SK-N-SH treated with all-trans-retinoic acid at 6 μM for 48 hours (cell line): ENCODE measurements around the gene DPYD.

Experiments
- ATAC-seq: fragments of 200-7000 bp; cut with Tn5 transposase; 3 replicates; pipeline ENCODE4 v1.9.1; 2020; ENCODE audit warnings: mild to moderate bottlenecking, moderate library complexity
- ARNTL ChIP-seq: fragments of 450-650 bp; formaldehyde crosslinking; IDR thresholded peaks from 2 replicates; pipeline ENCODE4 v1.5.0; 2020; ENCODE audit warnings: low read depth, mild to moderate bottlenecking, moderate library complexity, borderline replicate concordance
- BACH2 ChIP-seq: fragments of 250-450 bp; sonication (Bioruptor Pico); IDR thresholded peaks from 2 replicates; pipeline ENCODE4 v1.9.0; 2021; ENCODE audit warnings: mild to moderate bottlenecking, borderline replicate concordance
- CSDC2 ChIP-seq: fragments of 250-450 bp; sonication (Bioruptor Pico); IDR thresholded peaks from 2 replicates; pipeline ENCODE4 v1.5.0; 2020; ENCODE audit warnings: mild to moderate bottlenecking, moderate library complexity
- GLIS3 ChIP-seq: fragments of 250-450 bp; sonication (Bioruptor Pico); IDR thresholded peaks from 2 replicates; pipeline ENCODE4 v1.5.0; 2020; ENCODE audit warnings: mild to moderate bottlenecking, moderate library complexity
- ISL1 ChIP-seq: fragments of 250-450 bp; sonication (Bioruptor Pico); IDR thresholded peaks from 2 replicates; pipeline ENCODE4 v2.1.2; 2022; ENCODE audit warnings: mild to moderate bottlenecking, moderate library complexity
- OSR1 ChIP-seq: fragments of 250-450 bp; sonication (Bioruptor Pico); IDR thresholded peaks from 2 replicates; pipeline ENCODE4 v1.8.0; 2022; ENCODE audit warnings: moderate library complexity, mild to moderate bottlenecking, inconsistent platforms
- PPARA ChIP-seq: fragments of 250-450 bp; sonication (Bioruptor Pico); IDR thresholded peaks from 2 replicates; pipeline ENCODE4 v1.5.0; 2020; ENCODE audit warnings: mild to moderate bottlenecking, borderline replicate concordance
- SNAI2 ChIP-seq: fragments of 250-450 bp; sonication (Bioruptor Pico); IDR thresholded peaks from 2 replicates; pipeline ENCODE4 v1.5.0; 2020; ENCODE audit warnings: mild to moderate bottlenecking, moderate library complexity
- TCF4 ChIP-seq: fragments of 250-450 bp; sonication (Bioruptor Pico); IDR thresholded peaks from 2 replicates; pipeline ENCODE4 v1.8.0; 2021; ENCODE audit warnings: mild to moderate bottlenecking, moderate library complexity, borderline replicate concordance
- TOX ChIP-seq: fragments of 250-450 bp; sonication (Bioruptor Pico); IDR thresholded peaks from 2 replicates; pipeline ENCODE4 v1.8.0; 2021; ENCODE audit warnings: mild to moderate bottlenecking, moderate library complexity, borderline replicate concordance
- ZNF70 ChIP-seq: fragments of 450-650 bp; formaldehyde crosslinking; IDR thresholded peaks from 2 replicates; pipeline ENCODE4 v1.5.0; 2020; ENCODE audit warnings: mild to moderate bottlenecking, moderate library complexity
- ZNF8 ChIP-seq: fragments of 450-650 bp; formaldehyde crosslinking; IDR thresholded peaks from 2 replicates; pipeline ENCODE4 v1.5.0; 2020; ENCODE audit warnings: mild to moderate bottlenecking, moderate library complexity
- TF ChIP-seq, protein P1 (sequence below): fragments of 250-450 bp; sonication (Bioruptor Pico); IDR thresholded peaks from 2 replicates; pipeline ENCODE4 v1.5.1; 2020; ENCODE audit warnings: low read depth, mild to moderate bottlenecking, moderate library complexity
- TF ChIP-seq, protein P2 (sequence below): fragments of 250-450 bp; sonication (Bioruptor Pico); IDR thresholded peaks from 2 replicates; pipeline ENCODE4 v1.8.0; 2020; ENCODE audit warnings: mild to moderate bottlenecking, moderate library complexity, borderline replicate concordance
- TF ChIP-seq, protein P3 (sequence below): fragments of 250-450 bp; sonication (Bioruptor Pico); IDR thresholded peaks from 2 replicates; pipeline ENCODE4 v1.8.0; 2021; ENCODE audit warnings: low read depth, mild to moderate bottlenecking, moderate library complexity, borderline replicate concordance

Gene DPYD

DNA sequence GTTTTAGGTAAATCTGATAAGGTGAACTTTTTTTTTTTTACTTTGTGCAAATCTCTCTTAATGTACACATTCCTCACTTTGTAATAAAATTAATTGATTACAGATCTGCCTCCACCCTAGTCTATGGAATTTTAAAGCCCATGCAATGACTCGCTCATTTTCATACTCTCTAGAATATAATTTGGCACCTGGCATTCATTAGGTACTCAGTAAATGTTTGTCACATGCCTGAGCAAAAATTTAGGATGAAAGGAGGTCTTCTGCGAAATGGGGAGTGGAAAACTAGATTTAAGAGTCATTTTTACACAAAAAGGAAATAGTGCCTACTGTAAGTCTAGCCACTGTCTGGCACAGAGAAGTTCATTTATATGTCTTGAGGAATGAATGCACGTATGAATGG is 350.1 kb downstream of the DPYD start:
- ATAC-seq, result no peak
- TF ChIP-seq, protein P1, sequence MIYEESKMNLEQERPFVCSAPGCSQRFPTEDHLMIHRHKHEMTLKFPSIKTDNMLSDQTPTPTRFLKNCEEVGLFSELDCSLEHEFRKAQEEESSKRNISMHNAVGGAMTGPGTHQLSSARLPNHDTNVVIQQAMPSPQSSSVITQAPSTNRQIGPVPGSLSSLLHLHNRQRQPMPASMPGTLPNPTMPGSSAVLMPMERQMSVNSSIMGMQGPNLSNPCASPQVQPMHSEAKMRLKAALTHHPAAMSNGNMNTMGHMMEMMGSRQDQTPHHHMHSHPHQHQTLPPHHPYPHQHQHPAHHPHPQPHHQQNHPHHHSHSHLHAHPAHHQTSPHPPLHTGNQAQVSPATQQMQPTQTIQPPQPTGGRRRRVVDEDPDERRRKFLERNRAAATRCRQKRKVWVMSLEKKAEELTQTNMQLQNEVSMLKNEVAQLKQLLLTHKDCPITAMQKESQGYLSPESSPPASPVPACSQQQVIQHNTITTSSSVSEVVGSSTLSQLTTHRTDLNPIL (CRISPR knock-in tag), result no peak
- TF ChIP-seq SNAI2 (CRISPR knock-in tag), result no peak
- TF ChIP-seq ZNF8, result no peak
- no peak for TF ChIP-seq TCF4 (CRISPR knock-in tag)
- no peak for TF ChIP-seq BACH2 (CRISPR knock-in tag)
- no peak for TF ChIP-seq TOX (CRISPR knock-in tag)
- TF ChIP-seq CSDC2 (CRISPR knock-in tag), result no peak
- TF ChIP-seq, protein P2, sequence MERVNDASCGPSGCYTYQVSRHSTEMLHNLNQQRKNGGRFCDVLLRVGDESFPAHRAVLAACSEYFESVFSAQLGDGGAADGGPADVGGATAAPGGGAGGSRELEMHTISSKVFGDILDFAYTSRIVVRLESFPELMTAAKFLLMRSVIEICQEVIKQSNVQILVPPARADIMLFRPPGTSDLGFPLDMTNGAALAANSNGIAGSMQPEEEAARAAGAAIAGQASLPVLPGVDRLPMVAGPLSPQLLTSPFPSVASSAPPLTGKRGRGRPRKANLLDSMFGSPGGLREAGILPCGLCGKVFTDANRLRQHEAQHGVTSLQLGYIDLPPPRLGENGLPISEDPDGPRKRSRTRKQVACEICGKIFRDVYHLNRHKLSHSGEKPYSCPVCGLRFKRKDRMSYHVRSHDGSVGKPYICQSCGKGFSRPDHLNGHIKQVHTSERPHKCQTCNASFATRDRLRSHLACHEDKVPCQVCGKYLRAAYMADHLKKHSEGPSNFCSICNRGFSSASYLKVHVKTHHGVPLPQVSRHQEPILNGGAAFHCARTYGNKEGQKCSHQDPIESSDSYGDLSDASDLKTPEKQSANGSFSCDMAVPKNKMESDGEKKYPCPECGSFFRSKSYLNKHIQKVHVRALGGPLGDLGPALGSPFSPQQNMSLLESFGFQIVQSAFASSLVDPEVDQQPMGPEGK (CRISPR knock-in tag), result no peak
- TF ChIP-seq PPARA (CRISPR knock-in tag), result no peak
- TF ChIP-seq, protein P3, sequence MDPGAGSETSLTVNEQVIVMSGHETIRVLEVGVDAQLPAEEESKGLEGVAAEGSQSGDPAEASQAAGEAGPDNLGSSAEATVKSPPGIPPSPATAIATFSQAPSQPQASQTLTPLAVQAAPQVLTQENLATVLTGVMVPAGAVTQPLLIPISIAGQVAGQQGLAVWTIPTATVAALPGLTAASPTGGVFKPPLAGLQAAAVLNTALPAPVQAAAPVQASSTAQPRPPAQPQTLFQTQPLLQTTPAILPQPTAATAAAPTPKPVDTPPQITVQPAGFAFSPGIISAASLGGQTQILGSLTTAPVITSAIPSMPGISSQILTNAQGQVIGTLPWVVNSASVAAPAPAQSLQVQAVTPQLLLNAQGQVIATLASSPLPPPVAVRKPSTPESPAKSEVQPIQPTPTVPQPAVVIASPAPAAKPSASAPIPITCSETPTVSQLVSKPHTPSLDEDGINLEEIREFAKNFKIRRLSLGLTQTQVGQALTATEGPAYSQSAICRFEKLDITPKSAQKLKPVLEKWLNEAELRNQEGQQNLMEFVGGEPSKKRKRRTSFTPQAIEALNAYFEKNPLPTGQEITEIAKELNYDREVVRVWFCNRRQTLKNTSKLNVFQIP, result no peak
- no peak for TF ChIP-seq ISL1 (CRISPR knock-in tag)

DNA sequence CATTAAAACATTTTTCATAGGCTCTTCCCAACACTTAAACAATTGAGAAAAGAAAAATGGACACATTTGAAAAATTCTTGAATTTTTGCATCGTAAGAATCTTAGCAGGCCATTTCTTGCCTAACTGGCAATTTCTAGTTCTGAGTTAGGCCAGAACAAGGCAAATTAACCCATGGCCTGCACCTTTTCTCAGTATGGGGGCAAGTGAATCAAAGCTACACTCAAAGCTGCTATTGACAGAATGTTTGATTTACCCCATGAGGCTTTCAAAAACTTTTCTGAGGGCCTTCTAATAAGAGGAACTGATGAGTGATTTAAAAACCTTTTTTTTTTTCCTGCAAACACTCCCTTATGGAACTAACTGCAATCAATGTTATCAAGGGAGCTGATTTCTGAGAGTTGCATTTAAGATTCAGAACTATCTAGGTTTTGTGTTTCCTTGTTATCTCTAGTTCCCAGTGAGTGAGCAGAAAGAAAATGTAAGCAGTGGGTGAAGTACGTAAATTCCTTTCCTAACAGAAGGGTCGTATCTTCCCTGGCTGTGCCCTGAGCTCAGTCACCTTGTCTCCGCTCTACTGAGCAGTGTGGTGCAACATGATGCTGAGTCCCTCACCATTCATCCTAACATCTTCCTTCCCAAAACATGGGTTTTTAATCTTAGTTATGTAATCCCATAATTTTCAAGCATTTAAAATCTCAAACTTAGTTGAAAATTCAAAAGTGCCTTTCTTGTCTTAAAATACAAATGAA is 353.7 kb downstream of the DPYD start:
- no peak for ATAC-seq
- TF ChIP-seq ISL1 (CRISPR knock-in tag), result no peak
- TF ChIP-seq GLIS3 (CRISPR knock-in tag), result no peak
- no peak for TF ChIP-seq TCF4 (CRISPR knock-in tag)
- TF ChIP-seq, protein P2 (CRISPR knock-in tag), result no peak
- TF ChIP-seq, protein P1 (CRISPR knock-in tag), result no peak
- TF ChIP-seq ZNF8, result no peak
- no peak for TF ChIP-seq PPARA (CRISPR knock-in tag)
- no peak for TF ChIP-seq SNAI2 (CRISPR knock-in tag)
- TF ChIP-seq ARNTL (CRISPR knock-in tag), result no peak
- TF ChIP-seq OSR1 (CRISPR knock-in tag), result no peak
- TF ChIP-seq, protein P3, result no peak
- TF ChIP-seq BACH2 (CRISPR knock-in tag), result no peak
- TF ChIP-seq TOX (CRISPR knock-in tag), result no peak
- TF ChIP-seq CSDC2 (CRISPR knock-in tag), result no peak

DNA sequence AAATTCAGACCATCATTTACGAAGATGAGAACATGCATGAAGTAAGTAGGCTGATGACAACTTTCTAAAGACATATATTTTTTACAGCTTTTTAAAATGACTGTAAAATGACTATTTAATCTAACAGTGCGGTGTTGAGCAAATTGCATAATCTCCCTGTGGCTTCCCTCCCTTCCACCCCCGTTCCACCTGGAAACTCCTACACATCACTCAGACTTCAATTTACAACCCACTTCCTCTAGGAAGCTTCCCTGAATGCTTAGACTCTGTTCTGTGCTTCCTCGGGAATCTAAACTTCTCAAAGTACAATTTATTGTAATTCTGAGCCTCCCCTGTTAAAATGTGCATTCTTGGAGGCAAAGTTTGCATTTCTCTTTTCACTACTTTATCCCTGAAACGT is 354.9 kb downstream of the DPYD start:
- ATAC-seq, result no peak
- TF ChIP-seq ISL1 (CRISPR knock-in tag) (no peak), OSR1 (CRISPR knock-in tag) (no peak), GLIS3 (CRISPR knock-in tag) (no peak), ZNF70 (CRISPR knock-in tag) (no peak)
- TF ChIP-seq, protein P1 (CRISPR knock-in tag), result no peak
